Suprapubic skin (tissue), 4 donors: ENCODE measurements around the gene CPT1A. TPM values are rescaled to one million over a fixed set of nuclear protein-coding genes. Genes with fewer than 3 reads are reported as not detected.

Experiments
- DNase-seq, 2 donors: peaks; one replicate each; pipeline ENCODE4 v3.0.0-alpha.2; 2019; ENCODE audit warnings: low spot score in 2 of 2
- H3K27ac ChIP-seq: fragments of 200-600 bp; sonication (generic); one replicate; pipeline ENCODE4 v1.5.1; 2019
- H3K27me3 ChIP-seq: fragments of 200-600 bp; sonication (generic); one replicate; pipeline ENCODE4 v1.5.1; 2019
- H3K36me3 ChIP-seq: fragments of 200-600 bp; sonication (generic); one replicate; pipeline ENCODE4 v1.5.1; 2019
- H3K4me1 ChIP-seq: fragments of 200-600 bp; sonication (generic); one replicate; pipeline ENCODE4 v1.5.1; 2019
- H3K4me3 ChIP-seq: fragments of 200-600 bp; sonication (generic); one replicate; pipeline ENCODE4 v1.5.1; 2019; ENCODE audit warnings: mild to moderate bottlenecking
- H3K9me3 ChIP-seq: fragments of 200-600 bp; sonication (generic); one replicate; pipeline ENCODE4 v1.5.1; 2019
- EP300 ChIP-seq: sonication (generic); formaldehyde crosslinking; IDR thresholded peaks from one replicate; pipeline ENCODE4 v1.6.1; 2017; ENCODE audit warnings: antibody characterized with exemption
- POLR2A ChIP-seq, 2 donors: fragments of 450-650 bp; IDR thresholded peaks; one replicate each; pipeline ENCODE4 v1.6.1; 2017; ENCODE audit warnings: antibody characterized with exemption in 2 of 2, mild to moderate bottlenecking in 2 of 2, moderate library complexity in 2 of 2
- POLR2AphosphoS5 ChIP-seq, 3 donors: sonication (generic); formaldehyde crosslinking; IDR thresholded peaks; one replicate each; pipeline ENCODE4 v1.6.1; 2017; ENCODE audit warnings: antibody characterized with exemption in 3 of 3
- WGBS: methylation state at CpG from one replicate; pipeline ENCODE4 v1.1.5; 2018; 5-methylcytosine and 5-hydroxymethylcytosine counted together
- total RNA-seq, 4 donors: library from RNA; depleted of rRNA; stranded (reverse); fragments of >200 nt; gene quantifications; one replicate each; pipeline ENCODE4 v1.1.0, GENCODE V29; 2016
- TF ChIP-seq, protein P1 (sequence below), 2 donors: fragments of 200-600 bp in 1 of 2; fragments of 450-650 bp in 1 of 2; sonication (generic) in 1 of 2; IDR thresholded peaks; one replicate each; pipeline ENCODE4 v1.5.1; 2016 to 2019; ENCODE audit warnings: antibody characterized with exemption in 2 of 2, mild to moderate bottlenecking in 1 of 2, moderate library complexity in 1 of 2

Gene CPT1A
- total RNA-seq, 4 donors from 2014 or later = 18.5 to 125 (median 38.3) TPM

DNA sequence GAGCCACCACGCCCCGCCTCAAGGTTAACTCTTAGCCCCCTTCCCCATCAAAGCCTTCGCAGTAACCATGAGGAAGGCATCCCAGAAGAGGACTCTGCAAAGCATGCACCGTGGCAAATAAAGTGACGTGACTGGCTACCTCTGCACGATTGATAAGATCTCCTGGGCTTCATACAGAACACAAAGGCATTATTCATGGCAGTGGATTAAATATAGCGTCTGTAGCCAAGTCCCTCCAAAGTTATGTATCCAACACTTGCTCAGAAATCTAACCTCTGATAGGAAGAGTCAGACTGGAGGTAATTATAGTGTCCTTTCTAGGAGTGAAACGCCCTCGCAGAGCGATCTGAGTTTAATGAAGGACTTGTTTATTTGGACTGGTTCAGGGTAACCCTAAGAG, 22.4 kb downstream of the CPT1A start:
- no peak overlapping the region for H3K27ac ChIP-seq
- H3K9me3 ChIP-seq = no peaks in the 10 kb centered on the region
- WGBS = 90% methylated on average over 10 of the region's 10 CpGs
- H3K4me3 ChIP-seq = no peak overlapping the region
- peaks cover 10% of the 10 kb centered on the region for H3K36me3 ChIP-seq
- TF ChIP-seq, protein P1, sequence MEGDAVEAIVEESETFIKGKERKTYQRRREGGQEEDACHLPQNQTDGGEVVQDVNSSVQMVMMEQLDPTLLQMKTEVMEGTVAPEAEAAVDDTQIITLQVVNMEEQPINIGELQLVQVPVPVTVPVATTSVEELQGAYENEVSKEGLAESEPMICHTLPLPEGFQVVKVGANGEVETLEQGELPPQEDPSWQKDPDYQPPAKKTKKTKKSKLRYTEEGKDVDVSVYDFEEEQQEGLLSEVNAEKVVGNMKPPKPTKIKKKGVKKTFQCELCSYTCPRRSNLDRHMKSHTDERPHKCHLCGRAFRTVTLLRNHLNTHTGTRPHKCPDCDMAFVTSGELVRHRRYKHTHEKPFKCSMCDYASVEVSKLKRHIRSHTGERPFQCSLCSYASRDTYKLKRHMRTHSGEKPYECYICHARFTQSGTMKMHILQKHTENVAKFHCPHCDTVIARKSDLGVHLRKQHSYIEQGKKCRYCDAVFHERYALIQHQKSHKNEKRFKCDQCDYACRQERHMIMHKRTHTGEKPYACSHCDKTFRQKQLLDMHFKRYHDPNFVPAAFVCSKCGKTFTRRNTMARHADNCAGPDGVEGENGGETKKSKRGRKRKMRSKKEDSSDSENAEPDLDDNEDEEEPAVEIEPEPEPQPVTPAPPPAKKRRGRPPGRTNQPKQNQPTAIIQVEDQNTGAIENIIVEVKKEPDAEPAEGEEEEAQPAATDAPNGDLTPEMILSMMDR (IDR thresholded peaks at IDR 0.05) = no peak
- no peak for TF ChIP-seq EP300
- no peak for TF ChIP-seq POLR2A (IDR thresholded peaks at IDR 0.05)
- no peak for TF ChIP-seq POLR2AphosphoS5 (IDR thresholded peaks at IDR 0.05)
- no peak for DNase-seq
- no peaks in the 10 kb centered on the region for H3K27me3 ChIP-seq
- peaks cover 18% of the 10 kb centered on the region for H3K4me1 ChIP-seq

GRCh38 chr11:68818181-68818580, 23.5 kb downstream of the CPT1A start:
- Histone ChIP-seq H3K9me3 (no peaks in the 10 kb centered on the region), H3K4me1 (peaks cover 18% of the 10 kb centered on the region), H3K36me3 (peaks cover 18% of the 10 kb centered on the region), H3K4me3 (no peak overlapping the region), H3K27ac (no peak overlapping the region), H3K27me3 (no peaks in the 10 kb centered on the region)
- WGBS = 57% methylated on average over 7 of the region's 7 CpGs
- no peak for DNase-seq
- TF ChIP-seq POLR2AphosphoS5 (IDR thresholded peaks at IDR 0.05) (no peak), POLR2A (IDR thresholded peaks at IDR 0.05) (no peak), EP300 (no peak)
- TF ChIP-seq, protein P1 (IDR thresholded peaks at IDR 0.05) = no peak

DNA sequence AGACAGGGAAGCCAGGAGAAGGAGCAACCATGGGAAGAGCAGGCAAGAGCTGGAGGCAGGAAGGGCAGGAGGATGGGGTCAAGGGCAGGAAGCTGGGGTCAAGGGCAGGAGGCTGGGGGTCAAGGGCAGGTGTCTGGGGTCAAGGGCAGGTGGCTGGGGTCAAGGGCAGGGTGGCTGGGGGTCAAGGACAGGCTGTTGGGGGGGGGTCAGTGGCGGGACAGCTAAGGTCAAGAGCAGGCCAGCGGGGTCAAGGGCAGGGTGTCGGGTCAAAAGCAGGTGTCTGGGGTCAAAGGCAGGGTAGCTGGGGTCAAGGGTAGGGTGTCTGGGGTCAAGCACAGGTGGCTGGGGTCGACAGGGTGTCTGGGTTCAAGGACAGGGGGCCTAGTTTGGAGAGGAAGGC, 24.2 kb downstream of the CPT1A start:
- WGBS = 81% methylated on average over 4 of the region's 4 CpGs
- Histone ChIP-seq H3K27ac (no peak overlapping the region), H3K27me3 (no peaks in the 10 kb centered on the region), H3K4me3 (no peak overlapping the region), H3K4me1 (peaks cover 23% of the 10 kb centered on the region), H3K9me3 (no peaks in the 10 kb centered on the region), H3K36me3 (peaks cover 18% of the 10 kb centered on the region)
- DNase-seq = no peak
- no peak for TF ChIP-seq POLR2A (IDR thresholded peaks at IDR 0.05)
- TF ChIP-seq POLR2AphosphoS5 (IDR thresholded peaks at IDR 0.05) = no peak
- TF ChIP-seq, protein P1 (IDR thresholded peaks at IDR 0.05) = no peak
- no peak for TF ChIP-seq EP300

GRCh38 chr11:68816917-68817419, 24.7 kb downstream of the CPT1A start:
- 53% methylated on average over 7 of the region's 7 CpGs for WGBS
- Histone ChIP-seq H3K36me3 (peaks cover 18% of the 10 kb centered on the region), H3K4me1 (peaks cover 29% of the 10 kb centered on the region), H3K27ac (no peak overlapping the region), H3K4me3 (no peak overlapping the region), H3K9me3 (no peaks in the 10 kb centered on the region), H3K27me3 (no peaks in the 10 kb centered on the region)
- no peak for DNase-seq
- TF ChIP-seq, protein P1 (IDR thresholded peaks at IDR 0.05) = no peak
- TF ChIP-seq POLR2AphosphoS5 (IDR thresholded peaks at IDR 0.05) = no peak
- TF ChIP-seq EP300 = no peak
- no peak for TF ChIP-seq POLR2A (IDR thresholded peaks at IDR 0.05)

- H3K36me3 ChIP-seq = peaks cover 18% of the 10 kb centered on the region
- H3K27me3 ChIP-seq = no peaks in the 10 kb centered on the region
- 74% methylated on average over 12 of the region's 22 CpGs for whole genome bisulfite sequencing
- H3K9me3 ChIP-seq = no peaks in the 10 kb centered on the region
- H3K4me1 ChIP-seq = peaks cover 31% of the 10 kb centered on the region
- no peak overlapping the region for H3K27ac ChIP-seq
- no peak overlapping the region for H3K4me3 ChIP-seq
- no peak for DNase-seq
- TF ChIP-seq, protein P1 (IDR thresholded peaks at IDR 0.05) = no peak
- no peak for TF ChIP-seq POLR2A (IDR thresholded peaks at IDR 0.05)
- no peak for TF ChIP-seq EP300
- no peak for TF ChIP-seq POLR2AphosphoS5 (IDR thresholded peaks at IDR 0.05)
These were observed 25.4 kb downstream of the CPT1A start for GRCh38 chr11:68816251-68816776.
